RWPE1 (cell line): ENCODE data around the gene PIP5K1C.
"Not testable (repeated sequence)": the region's sequence is repeated elsewhere in the genome, so short reads cannot be mapped to it uniquely, and the experiment has no call there.

ENCODE experiments used
- CTCF ChIA-PET: fragments of 350-600 bp; sonication (Branson Sonifier 250); formaldehyde crosslinking; extraction: SDS; loops from one replicate; lab custom pipeline; 2021; lab: Yijun Ruan, JAX
- POLR2A ChIA-PET: fragments of 400-600 bp; formaldehyde crosslinking; extraction: SDS; loops from one replicate; lab custom pipeline; 2020; ENCODE audit warnings: antibody characterized with exemption; ENCODE audit not compliant: low non-redundant PET; lab: Yijun Ruan, JAX
- DNase-seq: peaks from one replicate; pipeline ENCODE4 v3.0.0; 2012; ENCODE audit warnings: low spot score
- H3K27ac ChIP-seq: fragments of 450-650 bp; 2 replicates; pipeline ENCODE4 v1.5.1; 2017
- TF ChIP-seq, protein P1 (sequence below): fragments of 450-650 bp; conservative IDR thresholded peaks from 2 replicates; pipeline ENCODE4 v1.5.1; 2017; ENCODE audit warnings: low read depth, mild to moderate bottlenecking

The PIP5K1C gene

DNA sequence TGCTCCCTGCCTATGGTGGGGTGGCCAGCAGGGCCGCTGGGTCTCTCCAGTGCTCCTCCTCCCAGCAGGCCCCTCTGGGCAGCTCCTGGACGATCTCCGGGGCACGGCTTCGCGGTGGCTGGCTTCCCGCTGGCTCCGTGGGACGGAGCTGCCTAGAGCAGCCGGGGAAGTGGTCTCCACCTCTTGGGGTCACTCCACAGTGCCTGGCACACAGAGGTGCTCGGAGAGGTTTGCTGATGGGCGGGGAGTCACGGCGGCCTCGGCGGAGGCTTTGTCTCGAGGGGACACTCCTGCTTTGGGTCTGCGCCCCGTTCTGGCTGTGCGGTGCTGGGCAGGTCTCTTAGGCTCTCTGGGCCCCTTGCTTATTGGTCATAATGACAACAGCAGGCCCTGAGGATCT is 63.8 kb downstream of the PIP5K1C start:
- no peak overlapping the region for H3K27ac ChIP-seq
- CTCF ChIA-PET: no interaction called here
- TF ChIP-seq, protein P1, sequence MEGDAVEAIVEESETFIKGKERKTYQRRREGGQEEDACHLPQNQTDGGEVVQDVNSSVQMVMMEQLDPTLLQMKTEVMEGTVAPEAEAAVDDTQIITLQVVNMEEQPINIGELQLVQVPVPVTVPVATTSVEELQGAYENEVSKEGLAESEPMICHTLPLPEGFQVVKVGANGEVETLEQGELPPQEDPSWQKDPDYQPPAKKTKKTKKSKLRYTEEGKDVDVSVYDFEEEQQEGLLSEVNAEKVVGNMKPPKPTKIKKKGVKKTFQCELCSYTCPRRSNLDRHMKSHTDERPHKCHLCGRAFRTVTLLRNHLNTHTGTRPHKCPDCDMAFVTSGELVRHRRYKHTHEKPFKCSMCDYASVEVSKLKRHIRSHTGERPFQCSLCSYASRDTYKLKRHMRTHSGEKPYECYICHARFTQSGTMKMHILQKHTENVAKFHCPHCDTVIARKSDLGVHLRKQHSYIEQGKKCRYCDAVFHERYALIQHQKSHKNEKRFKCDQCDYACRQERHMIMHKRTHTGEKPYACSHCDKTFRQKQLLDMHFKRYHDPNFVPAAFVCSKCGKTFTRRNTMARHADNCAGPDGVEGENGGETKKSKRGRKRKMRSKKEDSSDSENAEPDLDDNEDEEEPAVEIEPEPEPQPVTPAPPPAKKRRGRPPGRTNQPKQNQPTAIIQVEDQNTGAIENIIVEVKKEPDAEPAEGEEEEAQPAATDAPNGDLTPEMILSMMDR: no peak
- DNase-seq: no peak
- POLR2A ChIA-PET: no interaction called here

DNA sequence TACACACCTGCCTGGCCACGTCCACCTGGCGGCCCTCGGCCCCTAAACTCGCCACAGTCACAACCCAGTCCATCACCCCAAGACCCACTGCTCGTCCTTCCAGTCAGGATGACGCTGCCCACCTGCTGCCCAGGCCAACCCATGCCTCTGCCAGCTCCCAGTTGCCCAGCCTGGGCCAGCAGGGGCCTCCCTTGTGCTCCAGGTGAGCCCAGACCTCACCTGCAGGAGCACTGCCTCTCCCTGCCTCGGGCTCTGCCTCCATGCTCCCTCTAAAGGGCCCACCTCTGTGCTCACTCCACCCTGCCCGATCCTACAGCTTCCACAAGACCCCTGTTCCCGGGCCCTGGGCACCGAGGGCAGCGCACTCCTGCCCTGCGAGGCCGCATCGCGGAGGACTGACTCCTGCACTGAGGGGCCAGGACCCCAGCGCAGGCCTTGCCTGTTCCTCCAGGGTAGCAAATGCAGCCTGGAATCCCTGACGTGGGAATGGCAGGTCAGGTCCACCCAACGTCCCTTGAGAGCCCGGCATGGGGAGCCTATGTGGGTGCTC is 65.7 kb downstream of the PIP5K1C start:
- CTCF ChIA-PET: interaction anchor here (0.6 to 0.7 kb wide), 2 partner anchors 13 to 571 kb away, joined by 4 read pairs; no protein-coding TSS in a partner anchor
- TF ChIP-seq, protein P1: no peak
- POLR2A ChIA-PET: no interaction called here
- H3K27ac ChIP-seq: no peak overlapping the region
- no peak for DNase-seq

DNA sequence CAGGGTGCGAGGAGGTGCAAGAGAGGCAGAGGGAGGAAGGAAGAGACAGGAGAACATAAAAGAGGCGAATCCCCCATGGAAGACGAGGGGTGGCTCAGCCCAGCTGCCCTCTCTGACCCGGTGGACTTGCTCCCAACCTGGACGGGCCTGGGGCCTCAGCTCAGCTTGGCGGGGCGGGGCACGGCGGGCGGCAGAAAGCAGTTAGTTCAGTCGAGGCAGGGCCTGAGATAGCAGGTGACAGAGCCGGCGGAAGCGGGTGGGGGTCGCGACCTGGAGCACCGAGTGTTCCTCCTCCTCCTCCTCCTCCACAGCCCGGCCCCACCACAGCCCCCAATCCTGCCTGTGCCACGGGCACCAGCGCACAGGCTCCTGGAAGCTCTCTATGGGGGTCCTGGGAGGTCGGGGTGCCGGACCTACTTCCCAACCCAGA is 66.7 kb downstream of the PIP5K1C start:
- DNase-seq: no peak
- TF ChIP-seq, protein P1: no peak
- CTCF ChIA-PET: no interaction called here
- POLR2A ChIA-PET: no interaction called here
- H3K27ac ChIP-seq: no peak overlapping the region

DNA sequence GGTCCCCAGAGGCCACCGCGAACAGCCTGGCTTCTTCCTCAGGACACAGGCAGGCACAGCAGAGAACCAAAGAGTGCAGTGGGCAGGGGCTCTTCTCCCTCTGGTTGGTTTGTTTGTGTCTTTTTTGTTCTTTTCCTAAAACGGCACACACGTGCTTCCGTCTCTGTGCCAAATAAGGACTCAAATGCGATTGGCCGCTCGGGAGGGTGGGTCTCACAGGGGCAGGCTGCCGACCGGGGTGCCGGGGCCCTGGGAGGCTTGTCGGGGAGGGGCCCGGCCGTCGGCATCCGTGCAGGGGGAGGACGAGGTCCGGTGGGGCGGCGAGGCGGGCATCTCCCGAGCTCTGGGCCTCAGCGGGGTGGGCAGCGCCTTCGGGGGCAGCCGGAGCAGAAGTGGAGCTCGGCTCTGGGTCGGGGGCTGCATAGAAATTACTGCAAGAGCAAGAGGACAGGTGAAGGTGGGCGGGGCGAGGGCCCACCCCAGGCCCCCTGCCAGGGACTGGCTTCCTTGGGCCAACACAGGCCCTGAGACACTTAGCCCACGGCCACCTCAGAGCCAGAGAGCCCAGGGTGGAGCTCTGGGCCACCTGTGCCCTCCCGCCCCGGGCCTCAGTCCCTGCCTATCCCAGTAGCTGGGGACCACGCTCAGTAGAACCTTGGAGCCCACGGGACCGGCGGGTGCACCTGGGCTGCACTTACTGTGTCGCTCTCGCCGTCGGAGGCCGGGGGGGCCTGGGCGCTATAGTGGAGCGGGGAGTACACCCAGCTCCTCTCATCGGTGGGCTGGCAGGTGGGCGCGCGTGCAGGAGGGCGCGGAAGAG is 67.3 kb downstream of the PIP5K1C start:
- ChIA-PET CTCF (no interaction called here), POLR2A (no interaction called here)
- TF ChIP-seq, protein P1: no peak
- no peak for DNase-seq
- H3K27ac ChIP-seq: no peak overlapping the region

DNA sequence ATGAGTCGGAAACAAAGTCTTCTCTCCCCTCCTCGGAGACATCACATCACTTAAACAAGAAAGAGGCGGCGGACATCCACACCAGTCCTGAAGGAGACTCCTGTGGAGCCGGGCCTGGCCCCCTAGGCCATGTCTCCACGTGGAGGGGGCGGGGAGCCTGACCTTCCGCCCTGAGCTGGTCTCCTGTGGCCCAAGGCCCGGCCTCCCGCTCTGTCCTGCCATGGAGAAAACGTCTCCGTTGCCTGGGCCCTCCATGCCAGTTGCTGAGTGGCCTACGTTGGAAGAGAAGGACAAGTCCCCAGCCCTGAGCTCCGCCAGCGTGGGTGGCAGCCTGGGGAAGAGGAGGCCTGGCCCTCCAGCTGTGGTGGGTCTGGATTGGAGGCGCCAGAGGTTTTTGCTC is 68.2 kb downstream of the PIP5K1C start:
- ChIA-PET CTCF (no interaction called here), POLR2A (no interaction called here)
- H3K27ac ChIP-seq: no peak overlapping the region
- DNase-seq: no peak
- TF ChIP-seq, protein P1: no peak

DNA sequence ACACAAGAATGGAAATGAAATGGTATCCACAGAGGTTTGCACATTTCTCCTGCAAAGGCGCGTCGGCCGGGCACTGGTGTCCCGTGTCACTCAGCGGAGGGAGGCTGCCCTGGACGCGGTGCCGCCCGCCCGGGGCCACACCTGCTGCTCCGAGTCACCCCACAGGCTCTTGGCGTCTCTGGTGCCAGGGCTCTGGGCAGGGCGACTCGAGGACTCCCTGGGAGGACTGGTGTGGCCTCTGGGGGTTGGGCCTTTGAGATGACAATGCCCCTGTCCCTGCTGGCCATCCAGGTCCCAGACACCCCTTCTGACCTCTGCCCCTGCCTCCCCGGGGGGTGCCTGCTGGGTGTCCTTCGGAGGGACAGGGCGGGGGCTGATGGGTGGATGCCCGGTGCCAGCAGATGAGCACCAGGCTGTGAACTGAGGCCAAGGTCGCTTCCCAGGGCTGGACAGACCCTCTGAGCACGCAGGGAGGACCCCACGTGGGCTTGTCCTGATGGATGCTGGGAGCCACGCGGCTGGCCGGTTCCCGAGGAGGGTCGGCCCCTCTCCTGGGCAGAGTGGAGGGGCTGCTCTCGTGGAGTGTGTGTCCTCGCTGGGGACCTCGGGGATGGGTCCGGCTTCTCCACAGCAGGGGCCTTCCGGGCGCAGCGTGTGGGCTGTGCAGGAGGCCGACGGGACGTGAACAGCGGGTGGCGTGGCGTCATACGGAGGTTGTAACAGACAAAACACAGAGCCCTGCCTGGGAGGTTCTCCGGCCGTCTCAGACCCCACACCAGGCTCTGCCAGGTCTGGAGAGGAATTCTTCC is 69.0 kb downstream of the PIP5K1C start:
- CTCF ChIA-PET: interaction anchor here (0.6 kb wide), 1 partner anchor 535 kb away, joined by 3 read pairs; no protein-coding TSS in a partner anchor
- TF ChIP-seq, protein P1: no peak
- no peak overlapping the region for H3K27ac ChIP-seq
- no peak for DNase-seq
- POLR2A ChIA-PET: no interaction called here

DNA sequence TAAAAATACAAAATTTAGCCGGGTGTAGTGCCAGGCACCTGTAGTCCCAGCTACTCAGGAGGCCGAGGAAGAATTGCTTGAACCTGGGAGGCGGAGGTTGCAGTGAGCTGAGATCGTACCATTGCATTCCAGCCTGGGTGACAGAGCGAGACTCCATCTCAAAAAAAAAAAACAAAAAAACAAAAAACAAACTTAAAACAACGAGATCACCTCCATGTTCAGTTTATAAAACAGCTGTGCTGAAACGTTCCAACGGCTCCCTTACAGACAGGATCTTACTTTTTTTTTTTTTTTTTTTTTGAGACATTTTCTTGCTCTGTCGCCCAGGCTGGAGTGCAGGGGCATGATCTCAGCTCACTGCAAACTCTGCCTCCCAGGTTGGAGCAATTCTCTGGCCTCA is 71.5 kb downstream of the PIP5K1C start:
- CTCF ChIA-PET: interaction anchor here (0.7 kb wide), 1 partner anchor 1906 kb away, joined by 4 read pairs; no protein-coding TSS in a partner anchor
- DNase-seq, H3K27ac ChIP-seq, POLR2A ChIA-PET: not testable (repeated sequence)
